Right lobe of liver (tissue), 4 donors: ENCODE data around the gene PADI4.

Experiments used
- CTCF ChIP-seq, 4 donors: fragments of 200-600 bp in 3 of 4; fragments of 450-650 bp in 1 of 4; IDR thresholded peaks; one replicate each; pipeline versions ENCODE4 v1.5.1 to v1.8.0; 2016 to 2022; ENCODE audit warnings: antibody characterized with exemption in 4 of 4, mild to moderate bottlenecking in 2 of 4
- POLR2A ChIP-seq: fragments of 450-650 bp; IDR thresholded peaks from one replicate; pipeline ENCODE4 v1.6.1; 2017; ENCODE audit warnings: antibody characterized with exemption, mild to moderate bottlenecking
- donor health status: DM: no; HTN: no; CAD: no.
- donor health status: DM: no; HTN: no; CAD: no.
- donor health status: DM: no; HTN: yes; CAD: no.

GRCh38 chr1:17260738-17261137 is 47.3 kb upstream of the PADI4 start:
- TF ChIP-seq CTCF (IDR thresholded peaks at IDR 0.05): no peak
- no peak for TF ChIP-seq POLR2A
